OCI-LY3 (cell line): ENCODE measurements around the gene CCDC170.

Source experiments
- H2AFZ ChIP-seq: fragments of 200-600, 300-600 bp; shearing (Covaris generic); 2 replicates; pipeline ENCODE4 v1.6.0; 2014; ENCODE audit warnings: antibody characterized with exemption, low read depth, low read length
- H3K27ac ChIP-seq: fragments of 200-600, 300-600 bp; sonication (generic); 2 replicates; pipeline ENCODE4 v1.5.1; 2014; ENCODE audit warnings: mild to moderate bottlenecking, low read length, moderate library complexity, mixed read lengths
- H3K27me3 ChIP-seq: fragments of 200-600, 300-600 bp; sonication (generic); 2 replicates; pipeline ENCODE4 v1.6.1; 2014; ENCODE audit warnings: low read depth, low read length, mixed read lengths
- H3K36me3 ChIP-seq: fragments of 200-600, 300-600 bp; sonication (generic); replicated peaks from 2 replicates; pipeline ENCODE3; 2014; ENCODE audit warnings: low read depth, low read length, mixed read lengths
- H3K4me1 ChIP-seq: fragments of 300-600, 200-600 bp; sonication (generic); 2 replicates; pipeline ENCODE4 v1.6.1; 2014; ENCODE audit warnings: low read length, mixed read lengths
- H3K4me2 ChIP-seq: fragments of 200-600, 300-600 bp; sonication (generic); 2 replicates; pipeline ENCODE4 v1.6.1; 2014; ENCODE audit warnings: low read length, mixed read lengths
- H3K4me3 ChIP-seq: fragments of 300-600, 200-600 bp; sonication (generic); 2 replicates; pipeline ENCODE4 v1.5.1; 2014; ENCODE audit warnings: antibody characterized with exemption, mild to moderate bottlenecking, low read length, moderate library complexity
- H3K79me2 ChIP-seq: fragments of 300-600, 200-600 bp; shearing (Covaris generic); 2 replicates; pipeline ENCODE4 v1.6.1; 2014; ENCODE audit warnings: mild to moderate bottlenecking, low read length, mixed read lengths
- H3K9ac ChIP-seq: fragments of 300-600, 200-600 bp; shearing (Covaris generic); 2 replicates; pipeline ENCODE4 v1.6.0; 2014; ENCODE audit warnings: mild to moderate bottlenecking, low read length, moderate library complexity
- H3K9me3 ChIP-seq: fragments of 200-600, 300-600 bp; shearing (Covaris generic); 2 replicates; pipeline ENCODE4 v1.6.1; 2014; ENCODE audit warnings: low read length, mixed read lengths; ENCODE audit not compliant: insufficient read depth
- H4K20me1 ChIP-seq: fragments of 200-600, 300-600 bp; sonication (generic); 2 replicates; pipeline ENCODE4 v1.6.1; 2016; ENCODE audit warnings: low read length, mixed read lengths; ENCODE audit not compliant: insufficient read depth
- CTCF ChIP-seq: fragments of 200-600, 300-600 bp; sonication (generic); IDR thresholded peaks from 2 replicates; pipeline ENCODE4 v1.5.1; 2014; ENCODE audit warnings: antibody characterized with exemption, low read length, low read depth
- EZH2phosphoT487 ChIP-seq: fragments of 200-600 bp; shearing (Covaris generic); IDR thresholded peaks from 2 replicates; pipeline ENCODE4 v1.6.1; 2018; ENCODE audit warnings: antibody characterized with exemption, mixed run types, low read depth

The CCDC170 gene

DNA sequence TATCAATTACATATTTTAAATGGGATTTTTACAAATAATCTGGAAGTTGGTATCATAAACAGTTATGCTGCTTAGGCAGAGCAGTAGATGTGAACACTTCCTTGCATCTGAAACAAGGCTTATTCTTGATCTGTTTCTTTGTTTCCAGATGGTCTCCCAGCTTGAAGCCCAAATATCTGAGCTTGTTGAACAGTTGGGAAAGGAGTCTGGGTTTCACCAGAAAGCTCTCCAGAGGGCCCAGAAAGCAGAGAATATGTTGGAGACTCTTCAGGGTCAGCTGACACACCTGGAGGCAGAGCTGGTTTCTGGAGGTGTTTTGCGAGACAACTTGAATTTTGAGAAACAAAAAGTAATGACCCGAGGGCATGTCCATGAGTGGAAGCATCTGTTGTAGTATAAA lies 91.9 kb downstream of the CCDC170 start:
- H4K20me1 ChIP-seq, result no peaks in the 10 kb centered on the region
- TF ChIP-seq EZH2phosphoT487, result no peak
- no peak for TF ChIP-seq CTCF
- no peak overlapping the region for H2AFZ ChIP-seq
- H3K9me3 ChIP-seq, result no peaks in the 10 kb centered on the region
- H3K36me3 ChIP-seq, result no peaks in the 10 kb centered on the region
- H3K9ac ChIP-seq, result no peak overlapping the region
- no peak overlapping the region for H3K4me2 ChIP-seq
- no peaks in the 10 kb centered on the region for H3K4me1 ChIP-seq
- H3K79me2 ChIP-seq, result no peaks in the 10 kb centered on the region
- H3K27ac ChIP-seq, result no peak overlapping the region
- no peaks in the 10 kb centered on the region for H3K27me3 ChIP-seq
- H3K4me3 ChIP-seq, result no peak overlapping the region

DNA sequence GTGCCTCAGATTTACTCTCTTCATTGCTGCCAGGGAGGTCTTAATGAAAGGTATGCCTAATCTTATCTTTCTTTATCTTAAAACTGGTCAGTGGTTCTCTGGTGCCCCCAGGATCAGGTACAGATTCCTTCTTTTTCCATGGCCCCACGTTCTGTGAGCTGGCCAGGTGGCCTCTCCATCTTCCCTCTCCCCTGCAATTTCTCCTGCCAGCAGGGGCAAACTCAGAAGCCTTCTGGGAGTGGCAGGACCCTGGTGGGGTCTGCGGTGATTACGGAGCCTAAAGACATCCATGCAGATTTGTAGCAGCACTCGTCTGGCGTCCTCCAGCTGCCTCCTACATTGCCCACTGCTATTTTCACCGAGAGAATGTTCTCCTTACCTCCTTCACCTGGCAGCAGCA lies 95.8 kb downstream of the CCDC170 start:
- Histone ChIP-seq H3K79me2 (no peaks in the 10 kb centered on the region), H3K27ac (no peak overlapping the region), H3K4me1 (no peaks in the 10 kb centered on the region), H2AFZ (no peak overlapping the region), H3K9ac (no peak overlapping the region), H3K4me2 (no peak overlapping the region), H4K20me1 (no peaks in the 10 kb centered on the region), H3K27me3 (no peaks in the 10 kb centered on the region), H3K9me3 (no peaks in the 10 kb centered on the region), H3K4me3 (no peak overlapping the region), H3K36me3 (no peaks in the 10 kb centered on the region)
- no peak for TF ChIP-seq EZH2phosphoT487
- TF ChIP-seq CTCF, result no peak

DNA sequence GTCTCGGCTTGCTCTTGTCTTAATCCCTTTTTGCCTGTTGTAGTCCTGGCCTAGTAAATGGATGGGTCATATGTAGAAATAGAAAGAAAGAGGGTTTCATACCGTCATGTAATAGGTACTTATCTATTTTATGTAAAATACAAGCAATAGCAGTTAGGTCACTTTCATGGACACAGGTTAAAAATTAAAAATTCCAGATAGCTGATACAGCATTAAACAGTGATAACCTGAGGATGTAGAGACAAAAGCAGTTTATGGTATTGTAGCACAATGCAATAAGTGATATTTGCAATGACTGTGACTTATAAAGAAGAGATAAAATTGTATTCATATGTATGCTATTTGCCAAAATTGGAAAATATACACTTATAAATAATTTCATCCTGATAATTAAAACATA lies 96.9 kb downstream of the CCDC170 start:
- Histone ChIP-seq H3K36me3 (no peaks in the 10 kb centered on the region), H3K27ac (no peak overlapping the region), H3K27me3 (no peaks in the 10 kb centered on the region), H3K4me2 (no peak overlapping the region), H3K9ac (no peak overlapping the region), H2AFZ (no peak overlapping the region), H3K9me3 (no peaks in the 10 kb centered on the region), H3K79me2 (no peaks in the 10 kb centered on the region), H3K4me3 (no peak overlapping the region), H4K20me1 (no peaks in the 10 kb centered on the region), H3K4me1 (no peaks in the 10 kb centered on the region)
- TF ChIP-seq CTCF (no peak), EZH2phosphoT487 (no peak)

- H3K27ac ChIP-seq, result no peak overlapping the region
- no peaks in the 10 kb centered on the region for H3K9me3 ChIP-seq
- H3K79me2 ChIP-seq, result no peaks in the 10 kb centered on the region
- no peak overlapping the region for H2AFZ ChIP-seq
- no peaks in the 10 kb centered on the region for H3K4me1 ChIP-seq
- H3K36me3 ChIP-seq, result no peaks in the 10 kb centered on the region
- H4K20me1 ChIP-seq, result no peaks in the 10 kb centered on the region
- H3K9ac ChIP-seq, result no peak overlapping the region
- H3K4me2 ChIP-seq, result no peak overlapping the region
- no peaks in the 10 kb centered on the region for H3K27me3 ChIP-seq
- no peak overlapping the region for H3K4me3 ChIP-seq
- no peak for TF ChIP-seq CTCF
- no peak for TF ChIP-seq EZH2phosphoT487
These were observed 98.8 kb downstream of the CCDC170 start for GRCh38 chr6:151592449-151593159.
